Calu3 (cell line): ENCODE results near the gene GPR4. TPM values are rescaled to one million over a fixed set of nuclear protein-coding genes. Genes with fewer than 3 reads are reported as not detected.

ENCODE experiments used
- BruUV-seq: library from RNA; stranded (reverse); fragments of 400-500 nt; replicated peaks from 2 replicates; lab custom pipeline; 2021; lab: Mats Ljungman, UMichigan
- CTCF ChIA-PET: fragments of 300-600 bp; sonication (Branson Sonifier 250); formaldehyde crosslinking; loops from one replicate; lab custom pipeline; 2022; ENCODE audit warnings: antibody characterized with exemption; lab: Charles Lee
- DNase-seq: peaks from one replicate; pipeline ENCODE4 v3.0.0; 2022
- H3K27ac Mint-ChIP-seq: one replicate; pipeline ENCODE4 v1.8.0; 2022; ENCODE audit warnings: mixed read lengths; ENCODE audit not compliant: unreplicated experiment
- H3K27me3 Mint-ChIP-seq: one replicate; pipeline ENCODE4 v1.8.0; 2022; ENCODE audit warnings: mixed read lengths; ENCODE audit not compliant: unreplicated experiment
- H3K36me3 Mint-ChIP-seq: one replicate; pipeline ENCODE4 v1.8.0; 2022; ENCODE audit warnings: mild to moderate bottlenecking, moderate library complexity, mixed read lengths; ENCODE audit not compliant: insufficient read depth, unreplicated experiment
- H3K4me1 Mint-ChIP-seq: one replicate; pipeline ENCODE4 v1.8.0; 2022; ENCODE audit warnings: mild to moderate bottlenecking, low read depth, mixed read lengths; ENCODE audit not compliant: unreplicated experiment
- H3K4me3 Mint-ChIP-seq: one replicate; pipeline ENCODE4 v1.8.0; 2022; ENCODE audit warnings: mild to moderate bottlenecking, low read depth, moderate library complexity, mixed read lengths; ENCODE audit not compliant: unreplicated experiment
- H3K9me3 Mint-ChIP-seq: one replicate; pipeline ENCODE4 v1.8.0; 2022; ENCODE audit warnings: low read depth, mixed read lengths; ENCODE audit not compliant: unreplicated experiment
- intact Hi-C: fragments of 100-400 bp; cut with micrococcal nuclease; formaldehyde crosslinking; loops from one replicate; pipeline ENCODE4 v1.10.0; 2022; ENCODE audit not compliant: unreplicated experiment
- total RNA-seq: library from RNA; stranded (reverse); gene quantifications from 2 replicates; pipeline ENCODE4 v1.2.3, GENCODE V29; 2022
- TF ChIP-seq, protein P1 (sequence below): fragments of 200-600 bp; IDR thresholded peaks from one replicate; pipeline ENCODE4 v1.8.0; 2022; ENCODE audit warnings: antibody characterized with exemption; ENCODE audit not compliant: unreplicated experiment

Gene GPR4
- total RNA-seq, 1 experiment from 2014 or later, result not detected

DNA sequence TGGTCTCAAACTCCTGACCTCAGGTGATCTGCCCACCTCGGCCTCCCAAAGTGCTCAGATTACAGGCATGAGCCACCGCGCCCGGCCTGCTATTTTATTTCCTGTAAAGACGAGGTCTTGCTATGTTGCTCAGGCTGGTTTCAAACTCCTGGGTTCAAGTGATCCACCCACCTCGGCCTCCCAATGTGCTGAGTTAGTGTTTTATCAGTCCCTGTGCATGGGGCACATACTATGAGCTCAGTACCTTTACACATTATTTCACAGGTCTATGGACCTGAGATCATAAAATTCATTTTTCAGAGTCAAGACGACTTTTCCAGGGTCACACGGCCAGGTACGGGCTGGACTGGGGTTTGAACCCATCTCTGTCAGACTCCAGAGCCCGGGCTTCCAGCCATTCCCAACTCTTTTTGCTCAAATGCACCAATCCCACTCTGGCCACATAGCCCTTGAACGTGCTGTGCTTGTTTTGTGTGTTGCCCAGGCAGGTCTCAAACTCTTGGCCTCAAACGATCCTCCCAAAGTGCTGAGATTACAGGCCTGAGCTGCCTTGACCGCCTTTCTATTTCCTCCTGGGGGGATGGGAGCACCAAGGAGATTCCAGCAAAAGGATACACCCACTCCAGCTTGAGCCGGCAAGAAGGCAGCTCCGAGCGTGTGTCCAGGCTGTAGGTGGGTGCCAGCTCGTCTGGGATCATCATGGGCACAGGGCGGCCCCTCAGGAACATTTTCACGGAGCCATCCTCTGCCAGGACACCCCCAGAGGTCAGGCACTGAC lies 36.1 kb upstream of the GPR4 start:
- CTCF ChIA-PET, result interaction anchor here (0.5 to 0.7 kb wide), 2 partner anchors 22 to 24 kb away, joined by 4 to 5 read pairs; no protein-coding TSS in a partner anchor
- BruUV-seq, result TSS peak; percentile 62
- DNase-seq, result peak; percentile 61
- no peaks in the 10 kb centered on the region for H3K27me3 Mint-ChIP-seq
- peak overlapping the region; percentile 77 for H3K4me3 Mint-ChIP-seq
- intact Hi-C loops, result no loop called here
- H3K36me3 Mint-ChIP-seq, result peaks cover 72% of the 10 kb centered on the region
- peaks cover 7% of the 10 kb centered on the region for H3K9me3 Mint-ChIP-seq
- TF ChIP-seq, protein P1, sequence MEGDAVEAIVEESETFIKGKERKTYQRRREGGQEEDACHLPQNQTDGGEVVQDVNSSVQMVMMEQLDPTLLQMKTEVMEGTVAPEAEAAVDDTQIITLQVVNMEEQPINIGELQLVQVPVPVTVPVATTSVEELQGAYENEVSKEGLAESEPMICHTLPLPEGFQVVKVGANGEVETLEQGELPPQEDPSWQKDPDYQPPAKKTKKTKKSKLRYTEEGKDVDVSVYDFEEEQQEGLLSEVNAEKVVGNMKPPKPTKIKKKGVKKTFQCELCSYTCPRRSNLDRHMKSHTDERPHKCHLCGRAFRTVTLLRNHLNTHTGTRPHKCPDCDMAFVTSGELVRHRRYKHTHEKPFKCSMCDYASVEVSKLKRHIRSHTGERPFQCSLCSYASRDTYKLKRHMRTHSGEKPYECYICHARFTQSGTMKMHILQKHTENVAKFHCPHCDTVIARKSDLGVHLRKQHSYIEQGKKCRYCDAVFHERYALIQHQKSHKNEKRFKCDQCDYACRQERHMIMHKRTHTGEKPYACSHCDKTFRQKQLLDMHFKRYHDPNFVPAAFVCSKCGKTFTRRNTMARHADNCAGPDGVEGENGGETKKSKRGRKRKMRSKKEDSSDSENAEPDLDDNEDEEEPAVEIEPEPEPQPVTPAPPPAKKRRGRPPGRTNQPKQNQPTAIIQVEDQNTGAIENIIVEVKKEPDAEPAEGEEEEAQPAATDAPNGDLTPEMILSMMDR, result no peak
- H3K27ac Mint-ChIP-seq, result peak overlapping the region; percentile 70
- H3K4me1 Mint-ChIP-seq, result peaks cover 35% of the 10 kb centered on the region

DNA sequence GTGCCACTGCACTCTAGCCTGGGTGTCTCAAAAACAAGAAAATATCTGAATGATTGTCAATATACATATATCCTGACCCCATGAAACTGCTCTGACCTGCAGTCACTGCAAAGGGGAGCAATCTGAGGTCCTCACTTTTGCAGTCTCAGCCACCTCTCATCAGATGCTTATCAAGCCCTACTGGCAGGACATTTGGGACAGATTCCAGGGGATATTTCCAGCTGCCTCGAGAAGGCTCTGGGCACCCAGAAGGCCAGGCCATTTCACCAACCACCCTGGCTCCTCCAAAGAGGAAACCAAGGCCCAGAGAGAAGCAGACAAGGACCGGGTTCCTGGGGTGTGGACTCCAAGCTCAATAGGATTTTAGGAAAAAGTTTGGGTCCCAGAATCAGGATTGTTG lies 34.9 kb upstream of the GPR4 start:
- no peak overlapping the region for H3K27ac Mint-ChIP-seq
- no peaks in the 10 kb centered on the region for H3K27me3 Mint-ChIP-seq
- no peak overlapping the region for H3K4me3 Mint-ChIP-seq
- intact Hi-C loops, result no loop called here
- peaks cover 7% of the 10 kb centered on the region for H3K9me3 Mint-ChIP-seq
- CTCF ChIA-PET, result no interaction called here
- BruUV-seq, result TSS peak; percentile 32
- TF ChIP-seq, protein P1, result no peak
- peaks cover 73% of the 10 kb centered on the region for H3K36me3 Mint-ChIP-seq
- peaks cover 28% of the 10 kb centered on the region for H3K4me1 Mint-ChIP-seq
- DNase-seq, result no peak

GRCh38 chr19:45636275-45636674 lies 34.3 kb upstream of the GPR4 start:
- Mint-ChIP-seq H3K9me3 (peaks cover 6% of the 10 kb centered on the region), H3K4me1 (peaks cover 21% of the 10 kb centered on the region), H3K27me3 (no peaks in the 10 kb centered on the region), H3K4me3 (no peak overlapping the region), H3K36me3 (peaks cover 67% of the 10 kb centered on the region), H3K27ac (no peak overlapping the region)
- TF ChIP-seq, protein P1, result no peak
- no peak for DNase-seq
- BruUV-seq, result no TSS peak
- CTCF ChIA-PET, result no interaction called here
- intact Hi-C loops, result no loop called here

DNA sequence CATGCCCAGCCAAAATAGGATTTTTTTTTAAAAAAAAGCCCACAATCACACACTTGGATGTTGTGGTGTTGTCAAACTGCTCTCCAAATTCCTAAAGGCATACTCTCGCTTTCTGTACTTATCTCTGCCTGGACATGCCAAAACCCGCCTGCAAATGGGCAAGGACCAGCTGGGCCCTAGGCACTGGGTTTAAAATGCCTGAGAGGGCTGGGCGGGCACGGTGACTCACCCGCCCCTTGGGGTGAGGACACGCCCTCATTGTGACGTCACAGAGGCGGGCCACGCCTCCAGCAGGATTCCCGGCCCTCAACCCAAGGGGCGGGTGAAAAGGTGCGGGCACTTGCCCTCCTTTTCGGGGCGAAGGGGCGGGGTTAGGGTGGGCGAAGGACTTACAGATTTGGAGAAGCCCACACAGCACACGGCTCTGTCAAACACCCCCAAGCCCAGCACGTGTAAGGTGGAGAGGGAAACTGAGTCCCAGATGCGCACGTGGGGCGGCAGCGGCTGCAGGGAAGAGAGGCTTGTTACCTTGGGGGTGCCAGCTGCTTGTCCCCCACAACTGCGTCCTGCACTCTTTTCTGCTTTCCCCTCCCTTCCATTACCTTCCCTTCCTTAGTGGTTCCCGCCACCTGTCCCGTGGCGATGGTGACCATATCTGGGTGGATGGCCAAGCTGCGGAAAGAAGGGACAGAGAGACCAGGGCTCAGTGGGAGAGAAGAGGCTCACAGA lies 30.6 kb upstream of the GPR4 start:
- no TSS peak for BruUV-seq
- TF ChIP-seq, protein P1, result no peak
- intact Hi-C loops, result no loop called here
- no peaks in the 10 kb centered on the region for H3K9me3 Mint-ChIP-seq
- H3K36me3 Mint-ChIP-seq, result peaks cover 61% of the 10 kb centered on the region
- H3K27me3 Mint-ChIP-seq, result no peaks in the 10 kb centered on the region
- no peaks in the 10 kb centered on the region for H3K4me1 Mint-ChIP-seq
- peak overlapping the region; percentile 70 for H3K27ac Mint-ChIP-seq
- CTCF ChIA-PET, result interaction anchor here (3.0 kb wide), 1 partner anchor 9 kb away, joined by 23 read pairs; no protein-coding TSS in a partner anchor
- peak; percentile 90 for DNase-seq
- no peak overlapping the region for H3K4me3 Mint-ChIP-seq
